ENCODE data around the gene DNAL1.

Gene DNAL1

GRCh38 chr14:73741876-73742519 is 97.2 kb downstream of the DNAL1 start:
- no peak for DNase-seq (ENCODE audit: extremely low read depth in 1 of 2, low read depth in 1 of 2)

- DNase-seq (ENCODE audit: extremely low read depth in 1 of 2, low read depth in 1 of 2), result no peak
Observed at GRCh38 chr14:73742520-73743238, 97.9 kb downstream of the DNAL1 start.

GRCh38 chr14:73743431-73743931 is 98.7 kb downstream of the DNAL1 start:
- no peak for DNase-seq (ENCODE audit: extremely low read depth in 1 of 2, low read depth in 1 of 2)

GRCh38 chr14:73744175-73744867 is 99.5 kb downstream of the DNAL1 start:
- DNase-seq (ENCODE audit: extremely low read depth in 1 of 2, low read depth in 1 of 2), result no peak

- no peak for DNase-seq (ENCODE audit: extremely low read depth in 1 of 2, low read depth in 1 of 2)
Observed at GRCh38 chr14:73744874-73745529, 100.2 kb downstream of the DNAL1 start.

- no peak for DNase-seq (ENCODE audit: extremely low read depth in 1 of 2, low read depth in 1 of 2)
Observed at GRCh38 chr14:73745571-73746519, 101.1 kb downstream of the DNAL1 start.

GRCh38 chr14:73746520-73747378 is 102.0 kb downstream of the DNAL1 start:
- DNase-seq (ENCODE audit: extremely low read depth in 1 of 2, low read depth in 1 of 2), result no peak

GRCh38 chr14:73747379-73748211 is 102.8 kb downstream of the DNAL1 start:
- no peak for DNase-seq (ENCODE audit: extremely low read depth in 1 of 2, low read depth in 1 of 2)

GRCh38 chr14:73748858-73749357 is 104.1 kb downstream of the DNAL1 start:
- no peak for DNase-seq (ENCODE audit: extremely low read depth in 1 of 2, low read depth in 1 of 2)

GRCh38 chr14:73749706-73750530 is 105.1 kb downstream of the DNAL1 start:
- no peak for DNase-seq (ENCODE audit: extremely low read depth in 1 of 2, low read depth in 1 of 2)

GRCh38 chr14:73750531-73750901 is 105.7 kb downstream of the DNAL1 start:
- DNase-seq (ENCODE audit: extremely low read depth in 1 of 2, low read depth in 1 of 2), result no peak

- no peak for DNase-seq (ENCODE audit: extremely low read depth in 1 of 2, low read depth in 1 of 2)
Observed at GRCh38 chr14:73751157-73751691, 106.4 kb downstream of the DNAL1 start.

GRCh38 chr14:73752297-73752992 is 107.7 kb downstream of the DNAL1 start:
- no peak for DNase-seq (ENCODE audit: extremely low read depth in 1 of 2, low read depth in 1 of 2)

All from stimulated activated CD8-positive, alpha-beta memory T cell treated with anti-CD3 and anti-CD28 coated beads, Interleukin-7, amount 100 ng/mL, for 48 hours (primary cell).